H9 (cell line): ENCODE measurements around the gene FREY1. TPM values are rescaled to one million over a fixed set of nuclear protein-coding genes. Genes with fewer than 3 reads are reported as not detected.

Source experiments
- DNase-seq: peaks from one replicate; pipeline ENCODE4 v3.0.0-alpha.2; 2017
- H2AFZ ChIP-seq: one replicate; pipeline ENCODE4 v1.6.1; 2013; ENCODE audit warnings: mild to moderate bottlenecking, low read length, control low read depth, moderate library complexity
- H2AK5ac ChIP-seq: 2 replicates; pipeline ENCODE4 v1.6.1; 2013; ENCODE audit warnings: low read length, control low read depth, mixed read lengths; ENCODE audit not compliant: insufficient read length
- H2BK120ac ChIP-seq: one replicate; pipeline ENCODE4 v1.6.1; 2013; ENCODE audit warnings: low read depth, mild to moderate bottlenecking, low read length, control low read depth, inconsistent platforms; ENCODE audit not compliant: poor library complexity, severe bottlenecking
- H2BK12ac ChIP-seq: 2 replicates; pipeline ENCODE4 v1.6.1; 2013; ENCODE audit warnings: low read length, control low read depth, mixed read lengths, low read depth; ENCODE audit not compliant: insufficient read length
- H2BK15ac ChIP-seq: 2 replicates; pipeline ENCODE4 v1.6.1; 2013; ENCODE audit warnings: low read depth, low read length, control low read depth
- H2BK20ac ChIP-seq: one replicate; pipeline ENCODE4 v1.6.1; 2013; ENCODE audit warnings: low read depth, mild to moderate bottlenecking, low read length, control low read depth, inconsistent platforms; ENCODE audit not compliant: poor library complexity, severe bottlenecking
- H2BK5ac ChIP-seq: 2 replicates; pipeline ENCODE4 v1.6.1; 2013; ENCODE audit warnings: low read length, control low read depth, mixed read lengths; ENCODE audit not compliant: insufficient read length
- H3K14ac ChIP-seq: 2 replicates; pipeline ENCODE4 v1.6.1; 2013; ENCODE audit warnings: low read length, control low read depth; ENCODE audit not compliant: insufficient read depth
- H3K18ac ChIP-seq: 2 replicates; pipeline ENCODE4 v1.6.1; 2013; ENCODE audit warnings: low read depth, mild to moderate bottlenecking, mixed read lengths, low read length, control low read depth; ENCODE audit not compliant: insufficient read length
- H3K23ac ChIP-seq: 2 replicates; pipeline ENCODE4 v1.6.1; 2013; ENCODE audit warnings: low read length, control low read depth, mixed read lengths, low read depth; ENCODE audit not compliant: insufficient read length
- H3K23me2 ChIP-seq: 2 replicates; pipeline ENCODE4 v1.6.1; 2013; ENCODE audit warnings: low read depth, mild to moderate bottlenecking, mixed read lengths, low read length, control low read depth; ENCODE audit not compliant: insufficient read length, poor library complexity, severe bottlenecking
- H3K27ac ChIP-seq: 2 replicates; pipeline ENCODE4 v1.5.1; 2013; ENCODE audit warnings: low read length, control low read depth, mixed read lengths, low read depth; ENCODE audit not compliant: insufficient read length
- H3K27me3 ChIP-seq: 2 replicates; pipeline ENCODE4 v1.6.1; 2013; ENCODE audit warnings: low read length, control low read depth, inconsistent platforms; ENCODE audit not compliant: insufficient read depth
- H3K4ac ChIP-seq: 2 replicates; pipeline ENCODE4 v1.6.1; 2013; ENCODE audit warnings: low read depth, mild to moderate bottlenecking, control low read depth, inconsistent platforms, low read length, moderate library complexity
- H3K4me1 ChIP-seq: 2 replicates; pipeline ENCODE4 v1.6.1; 2013; ENCODE audit warnings: low read length, control low read depth, inconsistent platforms; ENCODE audit not compliant: insufficient read depth
- H3K4me2 ChIP-seq: 2 replicates; pipeline ENCODE4 v1.6.1; 2013; ENCODE audit warnings: low read length, control low read depth, mixed read lengths; ENCODE audit not compliant: insufficient read length, insufficient read depth
- H3K56ac ChIP-seq: 2 replicates; pipeline ENCODE4 v1.6.1; 2013; ENCODE audit warnings: low read depth, mild to moderate bottlenecking, mixed read lengths, low read length, control low read depth; ENCODE audit not compliant: insufficient read length
- H3K79me1 ChIP-seq: 2 replicates; pipeline ENCODE4 v1.6.1; 2013; ENCODE audit warnings: low read depth, mild to moderate bottlenecking, moderate library complexity, low read length, control low read depth, inconsistent platforms; ENCODE audit not compliant: insufficient read depth, poor library complexity, severe bottlenecking
- H3K79me2 ChIP-seq: 2 replicates; pipeline ENCODE4 v1.6.1; 2013; ENCODE audit warnings: low read length, control low read depth, inconsistent platforms; ENCODE audit not compliant: insufficient read depth
- H3K9ac ChIP-seq: 2 replicates; pipeline ENCODE4 v1.6.1; 2013; ENCODE audit warnings: low read length, control low read depth, mixed read lengths; ENCODE audit not compliant: insufficient read length; ENCODE audit errors: extremely low read depth
- H3K9me3 ChIP-seq: one replicate; pipeline ENCODE4 v1.6.1; 2013; ENCODE audit warnings: low read depth, low read length, inconsistent platforms; ENCODE audit not compliant: control insufficient read depth
- H3T11ph ChIP-seq: one replicate; pipeline ENCODE4 v1.6.1; 2013; ENCODE audit warnings: mild to moderate bottlenecking, low read length, control low read depth, inconsistent platforms
- H4K20me1 ChIP-seq: one replicate; pipeline ENCODE4 v1.6.1; 2013; ENCODE audit not compliant: control insufficient read depth, insufficient read length, insufficient read depth
- H4K5ac ChIP-seq: 2 replicates; pipeline ENCODE4 v1.6.1; 2013; ENCODE audit warnings: low read depth, mild to moderate bottlenecking, mixed read lengths, low read length, control low read depth; ENCODE audit not compliant: insufficient read length
- H4K8ac ChIP-seq: replicated peaks from 2 replicates; pipeline ENCODE4 v1.6.1; 2013; ENCODE audit warnings: low read length, control low read depth, mixed read lengths, low read depth; ENCODE audit not compliant: insufficient read length
- H4K91ac ChIP-seq: 2 replicates; pipeline ENCODE4 v1.6.1; 2013; ENCODE audit warnings: low read depth, mild to moderate bottlenecking, moderate library complexity, mixed read lengths, low read length, control low read depth; ENCODE audit not compliant: insufficient read length
- H3K27ac Mint-ChIP-seq, 3 experiments: 2 replicates in 2 of 3; 3 replicates in 1 of 3; pipeline ENCODE4 v1.8.0; 2020 to 2021; ENCODE audit warnings: mixed read lengths in 3 of 3, mild to moderate bottlenecking in 1 of 3, moderate library complexity in 1 of 3
- H3K27me3 Mint-ChIP-seq: 2 replicates; pipeline ENCODE4 v1.8.0; 2021; ENCODE audit warnings: low read depth, mild to moderate bottlenecking, moderate library complexity, mixed read lengths
- H3K36me3 Mint-ChIP-seq, 3 experiments: 2 replicates in 2 of 3; 3 replicates in 1 of 3; pipeline ENCODE4 v1.8.0; 2020 to 2021; ENCODE audit warnings: low read depth in 3 of 3, mixed read lengths in 3 of 3; ENCODE audit not compliant: insufficient read depth in 1 of 3
- H3K4me1 Mint-ChIP-seq, 2 experiments: 2 replicates each; pipeline ENCODE4 v1.8.0; 2020; ENCODE audit warnings: mixed read lengths in 2 of 2
- H3K4me3 Mint-ChIP-seq, 2 experiments: 2 replicates in 1 of 2; 3 replicates in 1 of 2; pipeline ENCODE4 v1.8.0; 2020 to 2021; ENCODE audit warnings: mild to moderate bottlenecking in 2 of 2, mixed read lengths in 2 of 2, moderate library complexity in 1 of 2
- H3K9me3 Mint-ChIP-seq, 2 experiments: 2 replicates in 1 of 2; 3 replicates in 1 of 2; pipeline ENCODE4 v1.8.0; 2020; ENCODE audit warnings: mild to moderate bottlenecking in 2 of 2, mixed read lengths in 2 of 2, moderate library complexity in 1 of 2
- CTCF ChIP-seq: fragments of 200-600 bp; sonication (generic); conservative IDR thresholded peaks from 3 replicates; pipeline ENCODE4 v1.8.0; 2021; ENCODE audit warnings: antibody characterized with exemption, mild to moderate bottlenecking
- WGBS: extraction: QIAGEN DNeasy Blood & Tissue Kit; methylation state at CpG from one replicate; pipeline ENCODE4 v1.1.7; 2013; ENCODE audit warnings: missing lambda C conversion rate, low lambda C conversion rate, mixed read lengths; ENCODE audit not compliant: insufficient read length; ENCODE audit errors: extremely low coverage; 5-methylcytosine and 5-hydroxymethylcytosine counted together
- total RNA-seq: library from RNA; stranded (reverse); gene quantifications from 2 replicates; pipeline ENCODE4 v1.2.1, GENCODE V29; 2021

FREY1 gene
- total RNA-seq, 1 experiment from 2014 or later: 2.1 TPM

- H3K18ac ChIP-seq: no peak overlapping the region
- H2AFZ ChIP-seq: no peak overlapping the region
- H3K9ac ChIP-seq: no peak overlapping the region
- no peak for TF ChIP-seq CTCF
- no peak overlapping the region for H4K8ac ChIP-seq
- no peak overlapping the region for H3K27ac ChIP-seq
- H3T11ph ChIP-seq: no peak overlapping the region
- no peak overlapping the region for H2BK12ac ChIP-seq
- H3K4me1 Mint-ChIP-seq: peaks cover 11 to 17% of the 10 kb centered on the region in 2 experiments
- no peak overlapping the region for H3K4me2 ChIP-seq
- peak overlapping the region in 1 of 3 experiments; percentile 30; a peak in 1 of 7 replicates for H3K27ac Mint-ChIP-seq
- peak; percentile 24 for DNase-seq
- H3K9me3 Mint-ChIP-seq: no peaks in the 10 kb centered on the region
- H2BK20ac ChIP-seq: no peak overlapping the region
- no peaks in the 10 kb centered on the region for H3K79me1 ChIP-seq
- H4K91ac ChIP-seq: no peak overlapping the region
- H3K9me3 ChIP-seq: no peaks in the 10 kb centered on the region
- H2BK5ac ChIP-seq: no peak overlapping the region
- H3K27me3 Mint-ChIP-seq: peaks cover 2% of the 10 kb centered on the region; the same call in 1 of the 2 replicates
- peaks cover 22 to 63% (median 61%) of the 10 kb centered on the region in 3 experiments for H3K36me3 Mint-ChIP-seq
- H3K14ac ChIP-seq: no peak overlapping the region
- H3K4ac ChIP-seq: no peak overlapping the region
- no CpG with 5 or more reads among the region's 15 CpGs for WGBS
- no peak overlapping the region for H4K5ac ChIP-seq
- no peaks in the 10 kb centered on the region for H3K4me1 ChIP-seq
- no peak overlapping the region for H2BK15ac ChIP-seq
- no peak overlapping the region for H3K23ac ChIP-seq
- no peaks in the 10 kb centered on the region for H3K27me3 ChIP-seq
- no peak overlapping the region for H2AK5ac ChIP-seq
- no peaks in the 10 kb centered on the region; the same call in 1 of the 2 replicates for H3K79me2 ChIP-seq
- no peak overlapping the region for H2BK120ac ChIP-seq
- H3K4me3 Mint-ChIP-seq: no peak overlapping the region
- peaks cover 5% of the 10 kb centered on the region for H3K23me2 ChIP-seq
- no peak overlapping the region for H3K56ac ChIP-seq
- no peaks in the 10 kb centered on the region for H4K20me1 ChIP-seq
These were observed 20.2 kb upstream of the FREY1 start for GRCh38 chr11:45927332-45927683.
